CD14-positive monocyte (primary cell): ENCODE measurements around the gene RPL6. TPM values are rescaled to one million over a fixed set of nuclear protein-coding genes. Genes with fewer than 3 reads are reported as not detected.

ENCODE experiments used
- DNase-seq, 3 donors: peaks; one replicate each; pipeline ENCODE4 v3.0.0-alpha.2; 2011 to 2022
- H2AFZ ChIP-seq: 2 replicates; pipeline ENCODE4 v1.6.0; 2012; ENCODE audit warnings: mild to moderate bottlenecking, low read depth, low read length, inconsistent platforms; ENCODE audit not compliant: insufficient read depth, poor library complexity, severe bottlenecking
- H3K27ac ChIP-seq, 2 donors: 1 replicate in 1 of 2; 2 replicates in 1 of 2; pipeline ENCODE4 v1.5.1; 2012 to 2013; ENCODE audit warnings: low read length in 2 of 2, control low read depth in 1 of 2, inconsistent platforms in 1 of 2, low read depth in 1 of 2, mild to moderate bottlenecking in 1 of 2
- H3K27me3 ChIP-seq, 2 donors: one replicate each; pipeline versions ENCODE4 v1.6.0 to v1.6.1; 2011 to 2013; ENCODE audit warnings: low read length in 2 of 2; ENCODE audit not compliant: control insufficient read depth in 2 of 2, insufficient read depth in 2 of 2
- H3K36me3 ChIP-seq, 2 donors: replicated peaks in 1 of 2; 1 replicate in 1 of 2; 2 replicates in 1 of 2; pipeline versions ENCODE4 v1.5.1 to v1.6.1; 2012 to 2013; ENCODE audit warnings: low read length in 2 of 2, control low read depth in 1 of 2, inconsistent platforms in 1 of 2, mild to moderate bottlenecking in 1 of 2; ENCODE audit not compliant: insufficient read depth in 2 of 2, control insufficient read depth in 1 of 2
- H3K4me1 ChIP-seq, 2 donors: 1 replicate in 1 of 2; 2 replicates in 1 of 2; pipeline versions ENCODE4 v1.5.1 to v1.6.1; 2012 to 2013; ENCODE audit warnings: low read length in 2 of 2, control low read depth in 1 of 2, inconsistent platforms in 1 of 2, mild to moderate bottlenecking in 1 of 2, moderate library complexity in 1 of 2; ENCODE audit not compliant: insufficient read depth in 2 of 2, control insufficient read depth in 1 of 2
- H3K4me2 ChIP-seq: replicated peaks from 2 replicates; pipeline ENCODE3; 2012; ENCODE audit warnings: low read length, moderate library complexity, mild to moderate bottlenecking; ENCODE audit not compliant: poor library complexity, severe bottlenecking; ENCODE audit errors: extremely low read depth
- H3K4me3 ChIP-seq, 3 experiments: fragments of 200-600 bp in 1 of 3; sonication (generic) in 1 of 3; replicated peaks in 1 of 3; 1 replicate in 2 of 3; 2 replicates in 1 of 3; pipeline ENCODE4 v1.5.1; 2011 to 2013; ENCODE audit warnings: low read length in 3 of 3, mild to moderate bottlenecking in 3 of 3, control low read depth in 2 of 3, low read depth in 2 of 3, inconsistent platforms in 1 of 3, moderate library complexity in 1 of 3
- H3K79me2 ChIP-seq: 2 replicates; pipeline ENCODE4 v1.6.0; 2012; ENCODE audit warnings: mild to moderate bottlenecking, control low read depth, inconsistent platforms, low read length, moderate library complexity; ENCODE audit not compliant: insufficient read depth
- H3K9ac ChIP-seq: 2 replicates; pipeline ENCODE4 v1.6.0; 2017; ENCODE audit warnings: low read length, mild to moderate bottlenecking; ENCODE audit not compliant: insufficient read depth, poor library complexity, severe bottlenecking
- H3K9me3 ChIP-seq, 2 donors: replicated peaks in 1 of 2; 1 replicate in 1 of 2; 2 replicates in 1 of 2; pipeline versions ENCODE4 v1.5.1 to v1.6.1; 2012 to 2013; ENCODE audit warnings: low read length in 2 of 2, control low read depth in 1 of 2; ENCODE audit not compliant: control insufficient read depth in 1 of 2, insufficient read depth in 1 of 2
- H4K20me1 ChIP-seq: 2 replicates; pipeline ENCODE4 v1.6.0; 2012; ENCODE audit warnings: mild to moderate bottlenecking, low read length, control low read depth, moderate library complexity; ENCODE audit not compliant: insufficient read depth
- H3K27ac Mint-ChIP-seq, 7 donors: one replicate each; pipeline ENCODE4 v1.8.0; 2020; ENCODE audit warnings: mild to moderate bottlenecking in 7 of 7, mixed read lengths in 7 of 7, moderate library complexity in 6 of 7, inconsistent platforms in 2 of 7
- H3K27me3 Mint-ChIP-seq, 3 donors: one replicate each; pipeline ENCODE4 v1.8.0; 2021 to 2022; ENCODE audit warnings: low read depth in 3 of 3, mild to moderate bottlenecking in 3 of 3, mixed read lengths in 3 of 3, moderate library complexity in 3 of 3, inconsistent platforms in 1 of 3
- H3K36me3 Mint-ChIP-seq, 2 donors: one replicate each; pipeline ENCODE4 v1.8.0; 2020; ENCODE audit warnings: mixed read lengths in 2 of 2, inconsistent platforms in 1 of 2, mild to moderate bottlenecking in 1 of 2
- H3K4me1 Mint-ChIP-seq: one replicate; pipeline ENCODE4 v1.8.0; 2020; ENCODE audit warnings: mild to moderate bottlenecking, mixed read lengths
- H3K4me3 Mint-ChIP-seq, 2 donors: one replicate each; pipeline ENCODE4 v1.8.0; 2020; ENCODE audit warnings: mild to moderate bottlenecking in 2 of 2, mixed read lengths in 2 of 2, moderate library complexity in 1 of 2
- H3K9me3 Mint-ChIP-seq, 7 donors: one replicate each; pipeline ENCODE4 v1.8.0; 2020 to 2022; ENCODE audit warnings: mixed read lengths in 7 of 7, mild to moderate bottlenecking in 6 of 7, moderate library complexity in 6 of 7, inconsistent platforms in 2 of 7
- CTCF ChIP-seq: fragments of 200-600 bp; IDR thresholded peaks from one replicate; pipeline ENCODE4 v1.8.0; 2022; ENCODE audit warnings: antibody characterized with exemption, mild to moderate bottlenecking
- WGBS: methylation state at CpG from one replicate; pipeline ENCODE4 v1.1.5; 2013; ENCODE audit warnings: missing lambda C conversion rate; ENCODE audit not compliant: insufficient coverage; 5-methylcytosine and 5-hydroxymethylcytosine counted together
- intact Hi-C, 2 donors: fragments of 100-400 bp; cut with micrococcal nuclease; formaldehyde crosslinking; loops; one replicate each; pipeline versions ENCODE4 v1.15.0 to v1.15.1; 2023
- polyA plus RNA-seq, 3 donors: library from polyadenylated mRNA; depleted of rRNA in 1 of 3; unstranded in 2 of 3; stranded (reverse) in 1 of 3; fragments of 300-500 nt in 2 of 3; fragments of >200 nt in 1 of 3; fragmentation: Illumina TruSeq in 2 of 3; gene quantifications; 1 replicate in 2 of 3; 2 replicates in 1 of 3; pipeline ENCODE4 v1.2.3, GENCODE V29; 2012 to 2021

RPL6 gene
- polyA plus RNA-seq, 3 donors: 201 to 1,124 (median 259) TPM

DNA sequence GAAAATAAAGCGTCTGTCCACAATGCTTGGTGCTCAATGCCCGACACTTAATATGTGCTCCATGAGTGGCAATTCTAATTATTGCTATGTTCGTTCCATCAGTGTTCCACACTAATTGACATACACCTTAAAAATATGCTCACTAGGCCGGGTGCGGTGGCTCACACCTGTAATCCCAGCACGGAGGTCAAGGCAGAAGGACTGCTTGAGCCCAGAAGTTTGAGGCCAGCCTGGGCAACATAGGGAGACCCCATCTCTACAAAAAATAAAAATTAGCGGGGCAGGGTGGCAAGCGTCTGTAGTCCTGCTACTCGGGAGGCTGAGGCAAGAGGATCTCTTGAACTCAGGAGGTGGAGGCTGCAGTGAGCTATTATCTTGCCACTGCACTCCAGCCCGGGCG is 26.5 kb downstream of the RPL6 start:
- Mint-ChIP-seq H3K27me3 (peaks cover 0 to 2% (median 1%) of the 10 kb centered on the region in 3 donors), H3K4me3 (peak overlapping the region; percentile 84 to 91), H3K27ac (peak overlapping the region; percentile 62 to 93 (median 84)), H3K9me3 (peaks cover 0 to 3% (median 0%) of the 10 kb centered on the region in 7 donors), H3K36me3 (no peaks in the 10 kb centered on the region), H3K4me1 (peaks cover 43% of the 10 kb centered on the region)
- Histone ChIP-seq H3K27me3 (no peaks in the 10 kb centered on the region), H3K4me2 (peak overlapping the region; percentile 89), H3K27ac (peak overlapping the region in 1 of 2 donors; percentile 82), H4K20me1 (peaks cover 18% of the 10 kb centered on the region), H3K9me3 (no peaks in the 10 kb centered on the region), H3K4me1 (peaks cover 36 to 45% of the 10 kb centered on the region in 2 donors), H3K36me3 (no peaks in the 10 kb centered on the region), H2AFZ (peak overlapping the region; percentile 100), H3K9ac (peak overlapping the region; percentile 80), H3K79me2 (peaks cover 42% of the 10 kb centered on the region), H3K4me3 (peak overlapping the region; percentile 49 to 90 (median 59))
- no peak for DNase-seq
- no peak for TF ChIP-seq CTCF
- WGBS: 88% methylated on average over 4 of the region's 11 CpGs
- intact Hi-C loops: loop anchor here (5.0 to 10.0 kb wide), 2 partner anchors 34 to 258 kb away; partner anchors contain the start of genes PTPN11 (in 1 of the 2) and TRAFD1 (in 1 of the 2)

GRCh38 chr12:112381883-112382796 is 27.3 kb downstream of the RPL6 start, which contains the start of gene HECTD4:
Gene HECTD4 (minus strand): TSS chr12:112382431. CDS start chr12:112382128, 303 bp downstream.
- Histone ChIP-seq H3K36me3 (no peaks in the 10 kb centered on the region), H3K79me2 (peaks cover 49% of the 10 kb centered on the region), H3K27ac (peak within 1 kb of the TSS; percentile 14 to 82), H3K9ac (peak within 1 kb of the TSS; percentile 80), H3K9me3 (no peaks in the 10 kb centered on the region), H3K4me2 (peak within 1 kb of the TSS; percentile 89), H2AFZ (peak within 1 kb of the TSS; percentile 100), H3K4me3 (peak within 1 kb of the TSS; percentile 49 to 90 (median 82)), H3K4me1 (peaks cover 33 to 38% of the 10 kb centered on the region in 2 donors), H3K27me3 (no peaks in the 10 kb centered on the region), H4K20me1 (peaks cover 25% of the 10 kb centered on the region)
- H3K36me3 Mint-ChIP-seq: no peaks in the 10 kb centered on the region
- H3K9me3 Mint-ChIP-seq: peaks cover 0 to 3% (median 0%) of the 10 kb centered on the region in 7 donors
- intact Hi-C loops: loop anchor here (5.0 to 10.0 kb wide), 2 partner anchors 35 to 257 kb away; partner anchors contain the start of genes PTPN11 (in 1 of the 2) and TRAFD1 (in 1 of the 2)
- H3K4me1 Mint-ChIP-seq: peaks cover 37% of the 10 kb centered on the region
- TF ChIP-seq CTCF: no peak
- peak within 1 kb of the TSS; percentile 84 to 95 (median 93) for H3K27ac Mint-ChIP-seq
- H3K27me3 Mint-ChIP-seq: peaks cover 0 to 2% (median 1%) of the 10 kb centered on the region in 3 donors
- WGBS: under 1% methylated on average over 106 of the region's 106 CpGs
- H3K4me3 Mint-ChIP-seq: peak within 1 kb of the TSS; percentile 98 to 100
- DNase-seq: peak; percentile 81 to 92 (median 83)
